Mucosa of descending colon (tissue), 3 donors: ENCODE data around the gene VPS37C. TPM values are rescaled to one million over a fixed set of nuclear protein-coding genes. Genes with fewer than 3 reads are reported as not detected.
A peak's percentile ranks its signal among the peaks of the same experiment; 100 is the strongest.

Experiments used
- ATAC-seq: fragments of 200-7000 bp; cut with Tn5 transposase; one replicate; pipeline ENCODE4 v1.9.1; 2020; ENCODE audit warnings: mild to moderate bottlenecking, moderate library complexity
- DNase-seq, 3 donors: peaks; one replicate each; pipeline ENCODE4 v3.0.0-alpha.2; 2020
- H3K36me3 ChIP-seq: fragments of 200-600 bp; one replicate; pipeline ENCODE4 v1.8.0; 2021; ENCODE audit warnings: low read depth, mild to moderate bottlenecking
- H3K4me1 ChIP-seq: fragments of 200-600 bp; one replicate; pipeline ENCODE4 v1.8.0; 2021; ENCODE audit warnings: low read depth, mild to moderate bottlenecking
- H3K4me3 ChIP-seq: fragments of 200-600 bp; one replicate; pipeline ENCODE4 v1.8.0; 2021; ENCODE audit warnings: mild to moderate bottlenecking
- H3K9me3 ChIP-seq: fragments of 200-600 bp; one replicate; pipeline ENCODE4 v1.8.0; 2021; ENCODE audit warnings: mild to moderate bottlenecking
- intact Hi-C, 2 donors: fragments of 100-400 bp; cut with DNase I in 1 of 2; cut with micrococcal nuclease in 1 of 2; formaldehyde crosslinking; loops; one replicate each; pipeline versions ENCODE4 v1.11.0 to v1.11.1; 2022; cut with DNase I, micrococcal nuclease
- total RNA-seq, 3 donors: library from RNA; stranded (reverse); fragmentation: NEBNext Ultra II Directional in 2 of 3; extraction: Animal tissue kit (Norgen Biotek cat#: 25700) in 2 of 3; gene quantifications; one replicate each; pipeline versions ENCODE4 v1.2.1 to v1.2.4, GENCODE V29; 2021 to 2023
- TF ChIP-seq, protein P1 (sequence below): fragments of 200-600 bp; IDR thresholded peaks from one replicate; pipeline ENCODE4 v1.8.0; 2022; ENCODE audit warnings: antibody characterized with exemption, mild to moderate bottlenecking
- donor health status: DM: no; HTN: no; CAD: no; lungs with moderate emphysema.
- donor health status: DM: no; HTN: no; CAD: no.
- donor health status: DM: no; HTN: yes; CAD: no.

The VPS37C gene
- total RNA-seq, 3 donors from 2014 or later, result 28.5 to 30.8 (median 28.5) TPM

DNA sequence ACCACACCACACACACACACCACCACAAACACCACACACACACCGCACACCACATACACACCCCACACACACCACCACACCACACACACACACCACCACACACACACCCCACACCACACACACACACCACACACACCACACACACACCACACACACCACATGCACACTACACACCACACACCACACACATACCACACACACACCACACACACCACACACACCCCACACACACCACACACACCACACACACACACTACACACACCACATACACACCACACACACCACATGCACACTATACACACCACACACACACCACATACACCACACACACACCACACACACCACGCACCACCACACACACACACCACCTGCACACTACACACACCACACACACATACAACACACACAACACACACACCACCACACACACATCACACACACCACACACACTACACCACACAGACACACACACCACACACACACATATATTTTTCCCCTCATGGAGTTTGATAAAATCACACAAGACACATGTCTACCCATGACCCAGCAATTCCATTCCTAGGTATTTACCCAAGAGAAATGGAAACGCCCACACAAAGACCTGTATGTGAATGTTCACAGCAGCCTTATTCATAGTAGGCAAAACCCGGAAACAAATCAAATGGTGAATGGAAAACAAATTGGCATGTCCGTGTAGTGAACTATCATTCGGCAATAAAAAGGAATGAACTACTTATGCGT is 44.6 kb downstream of the VPS37C start:
- DNase-seq (peak in 1 of 3 donors; percentile 26), ATAC-seq (peak; percentile 68)
- Histone ChIP-seq H3K4me3 (no peak overlapping the region), H3K9me3 (no peaks in the 10 kb centered on the region), H3K36me3 (no peaks in the 10 kb centered on the region), H3K4me1 (peaks cover 10% of the 10 kb centered on the region)
- intact Hi-C loops, result no loop called here
- TF ChIP-seq, protein P1, sequence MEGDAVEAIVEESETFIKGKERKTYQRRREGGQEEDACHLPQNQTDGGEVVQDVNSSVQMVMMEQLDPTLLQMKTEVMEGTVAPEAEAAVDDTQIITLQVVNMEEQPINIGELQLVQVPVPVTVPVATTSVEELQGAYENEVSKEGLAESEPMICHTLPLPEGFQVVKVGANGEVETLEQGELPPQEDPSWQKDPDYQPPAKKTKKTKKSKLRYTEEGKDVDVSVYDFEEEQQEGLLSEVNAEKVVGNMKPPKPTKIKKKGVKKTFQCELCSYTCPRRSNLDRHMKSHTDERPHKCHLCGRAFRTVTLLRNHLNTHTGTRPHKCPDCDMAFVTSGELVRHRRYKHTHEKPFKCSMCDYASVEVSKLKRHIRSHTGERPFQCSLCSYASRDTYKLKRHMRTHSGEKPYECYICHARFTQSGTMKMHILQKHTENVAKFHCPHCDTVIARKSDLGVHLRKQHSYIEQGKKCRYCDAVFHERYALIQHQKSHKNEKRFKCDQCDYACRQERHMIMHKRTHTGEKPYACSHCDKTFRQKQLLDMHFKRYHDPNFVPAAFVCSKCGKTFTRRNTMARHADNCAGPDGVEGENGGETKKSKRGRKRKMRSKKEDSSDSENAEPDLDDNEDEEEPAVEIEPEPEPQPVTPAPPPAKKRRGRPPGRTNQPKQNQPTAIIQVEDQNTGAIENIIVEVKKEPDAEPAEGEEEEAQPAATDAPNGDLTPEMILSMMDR, result no peak

DNA sequence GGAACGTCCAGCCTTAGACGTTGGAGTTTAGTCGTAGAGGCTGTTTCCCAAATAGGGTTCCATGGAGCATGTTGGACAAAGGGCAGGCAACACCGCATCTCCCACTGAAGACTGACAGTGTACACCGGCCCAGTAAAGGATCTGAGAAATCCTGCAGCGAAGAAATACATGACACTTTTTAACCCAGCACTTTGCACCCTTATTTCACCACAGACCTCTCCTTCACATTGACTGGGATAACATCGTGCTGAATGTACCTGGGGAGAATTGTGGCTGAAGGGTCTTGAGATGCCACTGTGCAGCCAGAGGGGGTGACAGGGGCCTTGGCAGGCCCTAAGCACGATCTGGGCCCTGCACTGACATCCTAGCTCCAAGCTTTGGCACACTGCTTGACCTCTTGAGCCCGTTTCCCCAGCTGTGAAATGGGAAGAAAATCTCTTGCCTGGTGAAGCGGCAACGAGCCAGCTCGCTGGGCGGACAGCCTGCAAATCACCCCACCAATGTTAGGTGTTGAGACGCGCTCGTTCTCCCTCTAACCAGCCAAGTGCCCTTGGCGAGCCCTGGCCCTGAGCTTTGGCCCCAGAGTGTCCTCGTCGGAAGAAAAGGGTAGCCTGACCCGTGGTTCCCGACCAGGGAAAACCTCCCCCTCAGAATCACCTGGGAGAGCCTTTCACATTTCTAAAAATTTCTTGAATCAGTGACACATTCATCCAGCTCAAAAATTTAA is 45.6 kb downstream of the VPS37C start:
- intact Hi-C loops, result no loop called here
- peaks cover 4% of the 10 kb centered on the region for H3K4me1 ChIP-seq
- TF ChIP-seq, protein P1, result no peak
- DNase-seq, result no peak
- H3K9me3 ChIP-seq, result no peaks in the 10 kb centered on the region
- H3K4me3 ChIP-seq, result no peak overlapping the region
- no peak for ATAC-seq
- no peaks in the 10 kb centered on the region for H3K36me3 ChIP-seq

DNA sequence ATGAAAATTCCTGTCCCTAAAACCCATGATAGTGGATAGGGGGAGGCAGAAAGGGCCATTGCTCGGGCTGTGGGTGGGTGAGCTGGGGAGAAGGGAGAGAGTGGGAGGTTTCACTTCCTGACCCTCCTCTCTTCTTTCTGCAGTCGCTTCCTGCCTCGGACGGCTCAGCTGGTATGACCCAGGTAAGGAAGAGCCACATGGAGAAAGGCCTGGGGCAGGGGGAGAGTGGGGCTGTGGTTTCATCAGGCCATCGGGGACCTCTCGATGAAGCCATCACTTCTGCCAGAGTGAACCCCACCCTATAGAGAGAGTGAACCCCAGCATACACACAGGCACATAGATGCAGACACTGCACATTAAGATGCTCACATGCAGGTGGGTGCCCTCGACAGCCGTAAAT is 46.3 kb downstream of the VPS37C start:
- Histone ChIP-seq H3K4me3 (no peak overlapping the region), H3K4me1 (peaks cover 4% of the 10 kb centered on the region), H3K36me3 (no peaks in the 10 kb centered on the region), H3K9me3 (no peaks in the 10 kb centered on the region)
- TF ChIP-seq, protein P1, result no peak
- ATAC-seq (no peak), DNase-seq (no peak)
- intact Hi-C loops, result no loop called here

DNA sequence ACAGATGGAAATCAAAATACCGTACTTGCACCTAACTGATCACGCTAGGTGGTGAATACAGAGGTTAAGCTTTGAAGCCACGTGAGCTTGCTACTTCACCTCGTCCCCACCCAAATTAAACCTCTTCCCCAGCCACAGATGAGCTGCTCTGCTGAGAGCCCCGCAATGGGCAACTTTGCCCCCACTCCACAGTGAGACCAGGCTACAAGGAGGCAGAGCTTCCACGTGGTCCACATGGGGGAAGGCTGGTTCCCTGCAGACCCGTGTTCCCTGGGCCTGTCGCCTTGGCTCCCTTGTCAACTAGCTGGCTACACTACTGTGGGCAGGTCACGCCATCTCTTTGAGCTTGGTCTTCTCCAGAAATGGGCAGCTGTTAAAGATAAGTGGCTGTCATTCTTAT is 48.0 kb downstream of the VPS37C start:
- no peak for DNase-seq
- intact Hi-C loops, result no loop called here
- H3K9me3 ChIP-seq, result no peaks in the 10 kb centered on the region
- TF ChIP-seq, protein P1, result no peak
- ATAC-seq, result no peak
- H3K4me1 ChIP-seq, result peaks cover 4% of the 10 kb centered on the region
- H3K36me3 ChIP-seq, result no peaks in the 10 kb centered on the region
- H3K4me3 ChIP-seq, result no peak overlapping the region

DNA sequence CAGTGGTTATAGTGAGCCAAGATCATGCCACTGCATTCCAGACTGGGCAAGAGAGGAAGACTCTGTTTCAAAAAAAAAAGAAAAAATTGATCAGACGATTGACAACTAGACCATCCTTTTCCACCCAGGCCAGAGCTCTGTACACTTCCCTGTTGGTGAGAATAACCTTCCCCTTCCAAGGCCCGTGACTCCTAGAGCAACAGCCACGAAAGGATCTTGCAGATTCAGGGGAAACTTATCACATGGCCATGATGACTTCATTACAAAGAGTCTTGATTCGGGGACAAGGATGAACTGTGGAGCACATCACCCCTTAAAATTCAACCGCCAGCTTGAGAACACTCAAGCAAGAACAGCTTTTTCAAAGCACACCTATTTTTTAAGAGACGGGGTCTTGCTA is 48.7 kb downstream of the VPS37C start:
- Histone ChIP-seq H3K4me3 (no peak overlapping the region), H3K36me3 (no peaks in the 10 kb centered on the region), H3K4me1 (peaks cover 4% of the 10 kb centered on the region), H3K9me3 (no peaks in the 10 kb centered on the region)
- intact Hi-C loops, result no loop called here
- ATAC-seq, result no peak
- DNase-seq, result no peak
- TF ChIP-seq, protein P1, result no peak
